SU-DHL-6 (cell line): ENCODE results near the gene UNC45A.

Experiments
- H2AFZ ChIP-seq: fragments of 200-600 bp; sonication (generic); 2 replicates; pipeline ENCODE4 v1.6.1; 2014; ENCODE audit warnings: low read depth, mild to moderate bottlenecking, moderate library complexity, mixed read lengths, antibody characterized with exemption, low read length; ENCODE audit not compliant: severe bottlenecking
- H3F3A ChIP-seq: fragments of 200-600 bp; shearing (Covaris generic); 2 replicates; pipeline ENCODE4 v1.6.0; 2016; ENCODE audit warnings: antibody characterized with exemption, mild to moderate bottlenecking; ENCODE audit not compliant: insufficient read depth
- H3K27ac ChIP-seq: fragments of 200-600 bp; sonication (generic); 2 replicates; pipeline ENCODE4 v1.5.1; 2016; ENCODE audit warnings: low read depth, mild to moderate bottlenecking, low read length, moderate library complexity, mixed read lengths
- H3K27me3 ChIP-seq: fragments of 200-600 bp; sonication (generic), shearing (Covaris generic); 2 replicates; pipeline ENCODE4 v1.6.0; 2014; ENCODE audit warnings: mild to moderate bottlenecking, low read length
- H3K36me3 ChIP-seq: fragments of 200-600 bp; sonication (generic); 2 replicates; pipeline ENCODE4 v1.6.1; 2014; ENCODE audit warnings: mild to moderate bottlenecking, low read length, mixed read lengths
- H3K4me2 ChIP-seq: fragments of 300-600, 200-600 bp; shearing (Covaris generic), sonication (generic); 2 replicates; pipeline ENCODE4 v1.6.0; 2014; ENCODE audit warnings: low read length, low read depth, mild to moderate bottlenecking; ENCODE audit not compliant: poor library complexity, severe bottlenecking
- H3K4me3 ChIP-seq: fragments of 200-600 bp; sonication (generic); 2 replicates; pipeline ENCODE4 v1.5.1; 2014; ENCODE audit warnings: antibody characterized with exemption, low read length, mild to moderate bottlenecking, mixed read lengths; ENCODE audit not compliant: insufficient read depth, poor library complexity, severe bottlenecking
- H3K79me2 ChIP-seq: fragments of 200-600 bp; sonication (generic); 2 replicates; pipeline ENCODE4 v1.6.1; 2014; ENCODE audit warnings: mild to moderate bottlenecking, low read length, moderate library complexity; ENCODE audit not compliant: insufficient read depth
- H3K9ac ChIP-seq: fragments of 200-600 bp; sonication (generic); 2 replicates; pipeline ENCODE4 v1.7.0; 2014; ENCODE audit warnings: mild to moderate bottlenecking, low read length
- H3K9me2 ChIP-seq: fragments of 200-600 bp; sonication (generic); replicated peaks from 2 replicates; pipeline ENCODE4 v1.6.1; 2014; ENCODE audit warnings: low read length; ENCODE audit not compliant: insufficient read depth
- H3K9me3 ChIP-seq: fragments of 200-600 bp; sonication (generic); 2 replicates; pipeline ENCODE4 v1.6.1; 2014; ENCODE audit warnings: low read length, mixed read lengths; ENCODE audit not compliant: insufficient read depth
- H4K20me1 ChIP-seq: fragments of 200-600 bp; sonication (generic); 2 replicates; pipeline ENCODE4 v1.6.1; 2014; ENCODE audit warnings: low read depth, mild to moderate bottlenecking, antibody characterized with exemption, low read length, moderate library complexity, mixed read lengths
- CTCF ChIP-seq: fragments of 200-600 bp; sonication (generic); IDR thresholded peaks from one replicate; pipeline ENCODE4 v1.5.1; 2017; ENCODE audit warnings: antibody characterized with exemption, mild to moderate bottlenecking, low read length, moderate library complexity; ENCODE audit not compliant: insufficient read depth, poor library complexity, severe bottlenecking
- EZH2phosphoT487 ChIP-seq: fragments of 200-600 bp; sonication (generic), shearing (Covaris generic); conservative IDR thresholded peaks from 2 replicates; pipeline ENCODE4 v1.6.1; 2018; ENCODE audit warnings: mild to moderate bottlenecking, antibody characterized with exemption, low read length, moderate library complexity, mixed read lengths

Gene UNC45A

DNA sequence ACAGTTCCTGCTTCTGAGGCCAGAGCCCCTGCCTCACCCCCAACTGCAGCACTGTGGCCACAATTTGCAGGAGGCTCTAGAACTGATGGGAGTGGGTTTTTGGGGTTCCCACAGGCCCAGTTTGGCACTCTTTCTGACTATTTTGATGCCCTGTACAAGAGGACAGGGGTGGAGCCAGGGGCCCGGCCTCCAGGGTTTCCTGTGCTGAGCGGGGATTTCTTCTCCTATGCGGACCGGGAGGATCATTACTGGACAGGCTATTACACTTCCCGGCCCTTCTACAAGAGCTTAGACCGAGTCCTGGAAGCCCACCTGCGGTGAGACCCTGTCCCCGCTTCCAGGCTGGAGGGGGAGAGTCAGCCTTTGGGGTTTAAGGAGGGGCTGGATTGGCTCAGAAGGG is 25.1 kb upstream of the UNC45A start:
- Histone ChIP-seq H2AFZ (no peak overlapping the region), H3K79me2 (no peaks in the 10 kb centered on the region), H4K20me1 (no peaks in the 10 kb centered on the region), H3K36me3 (no peaks in the 10 kb centered on the region), H3K9me3 (no peaks in the 10 kb centered on the region), H3K4me2 (no peak overlapping the region), H3K27me3 (no peaks in the 10 kb centered on the region), H3F3A (no peaks in the 10 kb centered on the region), H3K4me3 (no peak overlapping the region), H3K27ac (no peak overlapping the region), H3K9me2 (no peaks in the 10 kb centered on the region), H3K9ac (no peak overlapping the region)
- TF ChIP-seq CTCF, result no peak
- no peak for TF ChIP-seq EZH2phosphoT487

DNA sequence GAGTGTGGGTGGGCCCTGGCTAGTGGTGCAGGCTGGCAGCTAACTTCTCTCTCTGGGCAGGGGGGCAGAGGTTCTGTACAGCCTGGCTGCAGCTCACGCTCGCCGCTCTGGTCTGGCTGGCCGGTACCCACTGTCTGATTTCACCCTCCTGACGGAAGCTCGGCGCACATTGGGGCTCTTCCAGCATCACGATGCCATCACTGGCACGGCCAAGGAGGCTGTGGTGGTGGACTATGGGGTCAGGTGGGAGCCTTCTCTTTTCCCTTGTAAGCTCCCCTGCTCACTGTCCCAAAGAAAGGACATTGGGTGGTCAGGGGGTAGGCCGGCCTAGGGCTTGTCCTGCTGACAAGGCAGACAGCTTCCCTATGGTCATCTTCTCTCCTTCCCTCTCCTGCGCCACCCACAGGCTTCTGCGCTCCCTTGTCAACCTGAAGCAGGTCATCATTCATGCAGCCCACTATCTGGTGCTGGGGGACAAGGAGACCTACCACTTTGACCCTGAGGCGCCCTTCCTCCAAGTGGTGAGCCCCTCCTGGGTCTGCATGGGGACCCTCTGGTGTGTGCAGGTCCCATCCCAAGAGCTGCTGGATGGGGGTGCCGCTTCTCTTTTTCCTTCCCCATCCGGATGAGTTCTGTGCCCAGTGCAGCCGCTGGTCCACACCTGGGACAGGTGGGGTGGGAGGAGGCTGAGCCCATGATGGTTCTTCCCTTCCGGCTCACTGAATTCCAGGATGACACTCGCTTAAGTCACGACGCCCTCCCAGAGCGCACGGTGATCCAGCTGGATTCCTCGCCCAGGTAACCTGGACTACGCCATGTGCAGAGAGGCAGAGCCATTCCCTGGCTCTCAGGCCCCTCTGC is 24.4 kb upstream of the UNC45A start:
- no peaks in the 10 kb centered on the region for H3K9me3 ChIP-seq
- no peaks in the 10 kb centered on the region for H3K9me2 ChIP-seq
- no peak overlapping the region for H3K4me2 ChIP-seq
- H3K9ac ChIP-seq, result no peak overlapping the region
- H3F3A ChIP-seq, result no peaks in the 10 kb centered on the region
- H3K79me2 ChIP-seq, result no peaks in the 10 kb centered on the region
- TF ChIP-seq EZH2phosphoT487 (no peak), CTCF (no peak)
- no peak overlapping the region for H2AFZ ChIP-seq
- H3K27me3 ChIP-seq, result no peaks in the 10 kb centered on the region
- H3K4me3 ChIP-seq, result no peak overlapping the region
- H3K36me3 ChIP-seq, result no peaks in the 10 kb centered on the region
- no peaks in the 10 kb centered on the region for H4K20me1 ChIP-seq
- no peak overlapping the region for H3K27ac ChIP-seq

GRCh38 chr15:90911302-90911623 is 23.8 kb upstream of the UNC45A start:
- TF ChIP-seq CTCF, result no peak
- no peak for TF ChIP-seq EZH2phosphoT487
- Histone ChIP-seq H4K20me1 (no peaks in the 10 kb centered on the region), H3K27ac (no peak overlapping the region), H2AFZ (no peak overlapping the region), H3K9me2 (no peaks in the 10 kb centered on the region), H3K79me2 (no peaks in the 10 kb centered on the region), H3K9me3 (no peaks in the 10 kb centered on the region), H3K9ac (no peak overlapping the region), H3K27me3 (no peaks in the 10 kb centered on the region), H3F3A (no peaks in the 10 kb centered on the region), H3K4me2 (no peak overlapping the region), H3K4me3 (no peak overlapping the region), H3K36me3 (no peaks in the 10 kb centered on the region)
